Thoracic aorta (tissue), 2 donors: ENCODE data around the gene ZSWIM4. TPM values are rescaled to one million over a fixed set of nuclear protein-coding genes. Genes with fewer than 3 reads are reported as not detected.
A peak's percentile ranks its signal among the peaks of the same experiment; 100 is the strongest.
"Not testable (repeated sequence)": the region's sequence is repeated elsewhere in the genome, so short reads cannot be mapped to it uniquely, and the experiment has no call there.

ENCODE experiments used
- ATAC-seq: fragments of 150-250 bp; one replicate; pipeline ENCODE4 v1.8.0; 2017; ENCODE audit warnings: low read depth; ENCODE audit not compliant: insufficient number of reproducible peaks, low FRiP score
- DNase-seq: peaks from one replicate; pipeline ENCODE4 v3.0.0-alpha.2; 2020; ENCODE audit warnings: low spot score
- H3K27ac ChIP-seq, 2 donors: fragments of 200-600 bp; sonication (generic); 1 replicate in 1 of 2; 2 replicates in 1 of 2; pipeline ENCODE4 v1.5.1; 2016; ENCODE audit warnings: mild to moderate bottlenecking in 2 of 2, moderate library complexity in 2 of 2
- H3K27me3 ChIP-seq: fragments of 200-600 bp; sonication (generic); replicated peaks from 2 replicates; pipeline ENCODE4 v1.6.0; 2016; ENCODE audit warnings: mild to moderate bottlenecking; ENCODE audit not compliant: insufficient read depth
- H3K36me3 ChIP-seq: fragments of 200-600 bp; sonication (generic); one replicate; pipeline ENCODE4 v1.5.1; 2016
- H3K4me1 ChIP-seq, 2 donors: fragments of 200-600 bp; sonication (generic); 1 replicate in 1 of 2; 2 replicates in 1 of 2; pipeline versions ENCODE4 v1.5.1 to v1.6.0; 2016; ENCODE audit warnings: low read depth in 2 of 2, mild to moderate bottlenecking in 1 of 2; ENCODE audit not compliant: control insufficient read depth in 1 of 2
- H3K4me3 ChIP-seq: fragments of 200-600 bp; sonication (generic); 2 replicates; pipeline ENCODE4 v1.5.1; 2016; ENCODE audit warnings: mild to moderate bottlenecking
- H3K9me3 ChIP-seq: fragments of 200-600 bp; sonication (generic); 2 replicates; pipeline ENCODE4 v1.5.1; 2016
- total RNA-seq, 2 donors: library from RNA; depleted of rRNA; stranded (reverse); fragments of >200 nt; gene quantifications; one replicate each; pipeline versions ENCODE4 v1.1.0 to v1.2.3, GENCODE V29; 2016
- TF ChIP-seq, protein P1 (sequence below): fragments of 200-600 bp; sonication (generic); IDR thresholded peaks from one replicate; pipeline ENCODE4 v1.5.1; 2019; ENCODE audit warnings: antibody characterized with exemption

The ZSWIM4 gene
- total RNA-seq, 2 donors from 2014 or later = 9.5 to 11.8 TPM

DNA sequence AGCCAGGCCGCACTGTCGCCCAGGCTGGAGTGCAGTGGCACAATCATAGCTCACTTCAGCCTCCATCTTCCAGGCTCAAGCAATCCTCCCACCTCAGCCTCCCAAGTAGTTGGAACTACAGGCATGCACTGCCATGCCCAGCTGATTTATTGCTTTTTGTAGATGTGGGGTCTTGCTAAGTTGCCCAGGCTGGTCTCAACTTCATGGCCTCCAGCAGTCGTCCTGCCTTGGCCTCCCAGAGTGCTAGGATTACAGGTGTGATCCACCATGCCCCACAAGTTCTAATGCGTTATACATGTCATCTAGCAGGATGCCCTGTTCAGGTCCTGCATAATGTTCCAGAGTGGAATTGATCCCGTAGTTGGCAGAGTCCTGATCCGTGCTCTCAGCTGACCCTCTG, 16.4 kb upstream of the ZSWIM4 start:
- TF ChIP-seq, protein P1, sequence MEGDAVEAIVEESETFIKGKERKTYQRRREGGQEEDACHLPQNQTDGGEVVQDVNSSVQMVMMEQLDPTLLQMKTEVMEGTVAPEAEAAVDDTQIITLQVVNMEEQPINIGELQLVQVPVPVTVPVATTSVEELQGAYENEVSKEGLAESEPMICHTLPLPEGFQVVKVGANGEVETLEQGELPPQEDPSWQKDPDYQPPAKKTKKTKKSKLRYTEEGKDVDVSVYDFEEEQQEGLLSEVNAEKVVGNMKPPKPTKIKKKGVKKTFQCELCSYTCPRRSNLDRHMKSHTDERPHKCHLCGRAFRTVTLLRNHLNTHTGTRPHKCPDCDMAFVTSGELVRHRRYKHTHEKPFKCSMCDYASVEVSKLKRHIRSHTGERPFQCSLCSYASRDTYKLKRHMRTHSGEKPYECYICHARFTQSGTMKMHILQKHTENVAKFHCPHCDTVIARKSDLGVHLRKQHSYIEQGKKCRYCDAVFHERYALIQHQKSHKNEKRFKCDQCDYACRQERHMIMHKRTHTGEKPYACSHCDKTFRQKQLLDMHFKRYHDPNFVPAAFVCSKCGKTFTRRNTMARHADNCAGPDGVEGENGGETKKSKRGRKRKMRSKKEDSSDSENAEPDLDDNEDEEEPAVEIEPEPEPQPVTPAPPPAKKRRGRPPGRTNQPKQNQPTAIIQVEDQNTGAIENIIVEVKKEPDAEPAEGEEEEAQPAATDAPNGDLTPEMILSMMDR = no peak
- Histone ChIP-seq H3K27me3 (no peaks in the 10 kb centered on the region), H3K36me3 (peaks cover 31% of the 10 kb centered on the region), H3K27ac (no peak overlapping the region), H3K4me1 (peaks cover 25 to 37% of the 10 kb centered on the region in 2 donors), H3K9me3 (no peaks in the 10 kb centered on the region), H3K4me3 (no peak overlapping the region)
- DNase-seq (no peak), ATAC-seq (no peak)

- ATAC-seq = not testable (repeated sequence)
These were observed 15.4 kb upstream of the ZSWIM4 start for GRCh38 chr19:13779794-13780193.

DNA sequence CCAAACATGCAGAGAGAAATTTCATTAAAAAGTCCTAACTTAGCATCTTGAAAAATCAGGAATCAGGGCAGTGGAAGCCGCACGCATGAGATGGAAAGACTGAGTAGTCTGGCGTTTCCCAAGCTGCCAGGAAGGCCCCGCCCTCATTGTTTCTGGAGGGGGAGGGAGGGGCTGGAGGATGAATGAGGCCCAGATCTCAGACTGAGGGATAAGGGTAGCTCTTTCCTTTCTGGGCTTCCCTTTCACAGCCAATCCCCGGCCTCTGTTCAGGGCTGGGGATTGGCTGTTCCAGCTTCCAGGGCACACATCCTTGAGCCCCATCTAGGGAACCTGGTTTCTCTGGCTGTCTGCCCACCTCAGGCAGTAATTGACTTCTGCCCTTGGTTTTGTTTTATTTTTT, 13.7 kb upstream of the ZSWIM4 start:
- Histone ChIP-seq H3K27ac (peak overlapping the region; percentile 81 to 85), H3K36me3 (peaks cover 27% of the 10 kb centered on the region), H3K9me3 (no peaks in the 10 kb centered on the region), H3K4me1 (peaks cover 23 to 38% of the 10 kb centered on the region in 2 donors), H3K27me3 (no peaks in the 10 kb centered on the region), H3K4me3 (no peak overlapping the region)
- DNase-seq (peak; percentile 77), ATAC-seq (peak; percentile 87)
- TF ChIP-seq, protein P1 = no peak

More at GRCh38 chr19:13779794-13780193, 15.4 kb upstream of the ZSWIM4 start:
- Histone ChIP-seq H3K36me3 (peaks cover 31% of the 10 kb centered on the region), H3K4me1 (peaks cover 27 to 41% of the 10 kb centered on the region in 2 donors)
- H3K9me3 ChIP-seq, H3K27ac ChIP-seq, H3K27me3 ChIP-seq, H3K4me3 ChIP-seq, DNase-seq: not testable (repeated sequence)

GRCh38 chr19:13782537-13782936, 12.7 kb upstream of the ZSWIM4 start:
- ATAC-seq = no peak
- no peaks in the 10 kb centered on the region for H3K9me3 ChIP-seq
- H3K4me3 ChIP-seq = no peak overlapping the region
- no peaks in the 10 kb centered on the region for H3K27me3 ChIP-seq
- H3K4me1 ChIP-seq = peaks cover 28 to 44% of the 10 kb centered on the region in 2 donors
- TF ChIP-seq, protein P1 = no peak
- DNase-seq = no peak
- H3K36me3 ChIP-seq = peaks cover 19% of the 10 kb centered on the region
- H3K27ac ChIP-seq = peak overlapping the region; percentile 71 to 81

DNA sequence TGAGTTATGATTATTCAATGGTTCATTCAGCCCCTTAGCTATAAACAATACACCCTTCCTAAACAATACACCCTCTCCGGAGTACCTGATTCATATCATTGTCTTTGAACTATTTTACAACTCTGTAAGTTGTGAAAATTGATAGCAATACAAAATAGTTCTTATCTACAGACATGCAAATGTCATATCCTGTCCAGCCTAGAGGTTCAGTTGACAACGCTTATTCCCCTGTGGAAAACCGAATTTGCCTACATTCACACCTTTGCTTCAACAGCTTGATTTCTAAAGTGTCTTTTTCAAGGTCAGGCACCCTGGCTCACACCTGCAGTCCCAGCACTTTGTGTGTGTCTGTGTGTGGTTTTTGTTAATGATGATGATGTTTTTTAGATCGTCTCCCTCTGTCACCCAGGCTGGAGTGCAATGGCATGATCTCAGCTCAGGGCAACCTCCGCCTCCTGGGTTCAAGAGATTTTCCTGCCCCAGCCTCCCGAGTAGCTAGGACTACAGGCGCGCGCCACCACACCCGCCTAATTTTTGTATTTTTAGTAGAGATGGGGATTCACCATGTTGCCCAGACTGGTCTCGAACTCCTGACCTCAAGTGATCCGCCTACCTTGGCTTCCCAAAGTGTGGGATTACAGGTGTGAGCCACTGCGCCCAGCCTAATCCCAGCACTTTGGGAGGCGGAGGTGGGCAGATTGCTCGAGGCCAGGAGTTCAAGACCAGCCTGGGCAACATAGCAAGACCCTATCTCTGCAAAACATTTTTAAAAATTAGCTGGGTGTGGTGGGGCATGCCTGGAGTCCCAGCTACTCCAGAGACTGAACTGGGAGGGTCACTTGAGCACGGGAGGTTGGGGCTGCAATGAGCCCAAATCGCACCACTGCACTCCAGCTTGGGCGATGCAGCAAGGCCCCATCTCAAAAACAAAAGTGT, 11.4 kb upstream of the ZSWIM4 start:
- DNase-seq (no peak), ATAC-seq (no peak)
- Histone ChIP-seq H3K4me3 (no peak overlapping the region), H3K27ac (peak overlapping the region; percentile 81 to 87), H3K27me3 (no peaks in the 10 kb centered on the region), H3K36me3 (peaks cover 6% of the 10 kb centered on the region), H3K4me1 (peaks cover 36 to 57% of the 10 kb centered on the region in 2 donors), H3K9me3 (no peaks in the 10 kb centered on the region)
- TF ChIP-seq, protein P1 = no peak
